ELR (cell line): ENCODE results near the gene VPS26C.
A peak's percentile ranks its signal among the peaks of the same experiment; 100 is the strongest.
"Not testable (repeated sequence)": the region's sequence is repeated elsewhere in the genome, so short reads cannot be mapped to it uniquely, and the experiment has no call there.

Source experiments
- DNase-seq: peaks from one replicate; pipeline ENCODE4 v3.0.0-alpha.2; 2015; ENCODE audit warnings: low read depth

Gene VPS26C

GRCh38 chr21:37230632-37231248, 36.4 kb downstream of the VPS26C start:
- DNase-seq: no peak

DNA sequence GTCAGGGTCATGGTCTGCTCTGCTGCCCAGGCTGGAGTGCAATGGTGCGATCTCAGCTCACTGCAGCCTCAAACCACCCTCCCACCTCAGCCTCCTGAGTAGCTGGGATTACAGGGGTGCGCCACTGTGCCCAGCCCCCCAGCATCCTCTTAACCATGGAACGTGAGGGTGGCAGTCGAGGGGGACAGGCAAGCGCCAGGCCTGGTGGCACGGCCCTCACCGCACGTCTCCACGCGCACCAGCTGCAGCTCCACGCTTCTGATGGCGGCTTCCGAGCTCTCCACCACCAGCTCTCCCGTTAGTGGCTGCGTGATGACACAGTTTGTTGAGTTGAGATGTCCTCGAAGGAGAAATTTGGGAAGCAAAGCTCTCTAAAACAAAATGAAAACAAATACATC, 39.1 kb downstream of the VPS26C start:
- no peak for DNase-seq

DNA sequence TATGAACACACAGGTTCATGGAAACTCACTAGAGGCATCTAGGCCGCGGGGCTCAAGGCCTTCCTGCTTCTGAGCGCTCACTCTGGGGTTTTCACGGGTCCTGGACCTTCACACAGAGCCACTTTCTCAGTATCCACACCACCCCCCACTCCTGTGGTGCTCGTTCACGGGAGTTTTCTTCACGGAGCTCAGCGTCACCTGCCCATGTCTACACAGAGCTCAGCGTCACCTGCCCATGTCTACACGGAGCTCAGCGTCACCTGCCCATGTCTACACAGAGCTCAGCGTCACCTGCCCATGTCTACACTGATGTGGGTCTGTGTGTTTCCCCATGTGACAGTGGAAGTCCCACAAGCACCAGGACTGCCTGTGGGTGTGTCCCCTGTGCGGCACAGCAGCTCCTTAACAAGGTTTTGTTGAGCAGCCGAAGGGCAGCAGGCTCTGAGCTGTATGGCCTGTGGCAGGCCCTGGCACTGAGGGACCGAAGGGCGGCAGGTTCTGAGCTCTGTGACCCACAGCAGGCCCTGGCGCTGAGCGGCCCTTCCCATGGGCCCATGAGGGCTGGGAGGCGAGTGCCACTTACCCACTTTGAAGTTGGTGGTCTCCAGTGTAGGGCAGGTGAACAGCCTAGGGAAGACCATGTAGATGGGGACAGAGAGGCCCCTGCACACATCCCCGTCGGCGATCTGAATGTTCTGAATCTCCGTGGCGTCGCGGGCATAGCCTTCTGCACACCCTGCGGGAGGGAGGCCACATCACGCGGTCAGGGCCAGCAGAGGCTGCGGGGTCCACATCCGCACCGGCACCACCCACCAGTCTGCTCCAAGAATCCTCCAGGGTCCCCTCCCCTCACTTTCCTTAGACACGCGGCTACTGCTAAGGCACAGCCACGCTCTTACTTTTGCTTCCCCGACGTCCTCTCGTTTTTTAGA, 39.8 kb downstream of the VPS26C start:
- DNase-seq: no peak

DNA sequence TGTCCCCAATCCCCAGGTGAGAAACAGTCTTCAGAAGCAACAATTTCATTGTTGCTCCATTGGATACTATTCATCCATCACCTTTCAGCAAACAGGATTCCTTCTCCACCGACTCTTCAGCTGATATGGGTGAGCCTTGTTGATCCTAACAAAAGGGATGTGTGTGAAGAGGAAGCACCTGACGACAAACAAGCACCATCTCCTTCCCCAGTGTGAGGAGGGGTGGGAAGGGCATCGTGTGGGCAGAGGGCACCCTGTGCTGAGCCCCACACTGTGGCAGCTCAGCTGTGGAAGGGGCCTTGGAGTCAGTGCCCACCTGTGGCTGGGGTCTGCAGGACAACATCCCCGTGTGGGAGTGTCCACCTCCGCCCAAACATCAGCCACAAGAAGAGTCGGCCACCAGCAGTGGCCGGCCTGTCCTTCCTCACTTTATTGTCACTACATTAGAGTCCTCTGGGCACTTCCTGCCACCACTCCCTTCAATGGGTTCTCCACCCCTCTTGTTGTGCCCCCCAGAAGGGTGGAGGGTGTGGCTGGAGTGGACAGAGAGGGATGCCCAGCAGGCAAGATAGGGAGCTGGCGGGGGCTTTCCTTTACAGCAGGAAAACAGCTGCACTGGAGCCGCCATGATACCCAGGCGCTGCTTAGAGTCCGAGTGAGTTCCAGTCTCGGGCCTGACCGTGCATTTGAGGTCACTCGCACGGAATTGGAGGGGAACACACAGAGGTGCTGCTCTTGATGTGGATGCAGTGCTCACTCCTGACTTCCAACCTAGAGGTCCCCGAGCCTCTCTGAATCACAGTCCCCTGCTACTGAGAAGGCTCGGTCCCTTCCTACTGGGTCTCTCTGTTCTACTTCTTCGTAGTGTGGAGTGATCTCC, 40.9 kb downstream of the VPS26C start:
- no peak for DNase-seq

DNA sequence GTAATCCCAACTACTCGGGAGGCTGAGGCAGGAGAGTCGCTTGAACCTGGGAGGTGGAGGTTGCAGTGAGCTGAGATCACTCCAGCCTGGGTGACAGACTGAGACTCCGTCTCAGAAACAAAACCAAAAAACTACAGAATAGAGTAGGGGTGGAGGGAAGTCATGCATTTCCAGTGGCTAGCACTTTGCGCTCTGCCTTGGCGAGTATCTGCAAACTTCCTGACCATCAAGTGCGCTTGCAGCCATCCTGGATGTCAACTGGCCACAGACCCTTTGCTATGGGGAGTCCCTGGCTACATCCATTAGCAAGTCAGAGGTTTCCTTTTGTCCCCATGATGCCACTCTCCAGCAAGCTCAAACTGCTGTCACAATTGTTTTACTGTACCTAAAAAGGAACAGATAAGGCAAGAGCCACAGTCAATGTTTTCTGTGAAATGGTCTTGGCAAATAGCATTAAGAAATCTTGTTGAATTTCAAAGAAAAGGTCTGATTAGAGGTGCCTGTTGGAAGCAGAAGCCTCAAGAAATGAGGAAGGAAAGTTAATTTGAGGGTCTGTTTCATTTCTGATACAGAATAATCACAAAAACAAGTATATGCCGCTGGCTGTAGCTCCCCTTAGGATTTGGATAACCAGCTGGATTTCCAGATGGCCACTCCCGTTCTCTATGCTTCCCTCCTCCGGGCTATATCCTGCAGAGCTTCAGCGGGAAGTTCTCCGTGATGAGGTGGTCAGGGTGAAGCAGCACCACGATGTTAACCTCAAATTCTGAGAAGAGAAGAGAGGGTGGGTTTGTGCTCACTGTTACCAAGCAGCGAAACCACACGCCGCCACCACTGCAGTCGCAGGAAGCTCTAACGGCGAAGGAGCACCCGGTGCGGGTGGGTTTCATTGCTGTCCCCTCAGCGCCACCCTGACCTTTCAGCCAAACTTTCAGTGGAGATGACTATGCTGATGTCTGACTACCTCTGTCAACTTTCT, 42.0 kb downstream of the VPS26C start:
- DNase-seq: no peak

GRCh38 chr21:37223804-37224345, 43.3 kb downstream of the VPS26C start:
- no peak for DNase-seq

- DNase-seq: not testable (repeated sequence)
Measured at GRCh38 chr21:37222248-37222647, 44.9 kb downstream of the VPS26C start.

DNA sequence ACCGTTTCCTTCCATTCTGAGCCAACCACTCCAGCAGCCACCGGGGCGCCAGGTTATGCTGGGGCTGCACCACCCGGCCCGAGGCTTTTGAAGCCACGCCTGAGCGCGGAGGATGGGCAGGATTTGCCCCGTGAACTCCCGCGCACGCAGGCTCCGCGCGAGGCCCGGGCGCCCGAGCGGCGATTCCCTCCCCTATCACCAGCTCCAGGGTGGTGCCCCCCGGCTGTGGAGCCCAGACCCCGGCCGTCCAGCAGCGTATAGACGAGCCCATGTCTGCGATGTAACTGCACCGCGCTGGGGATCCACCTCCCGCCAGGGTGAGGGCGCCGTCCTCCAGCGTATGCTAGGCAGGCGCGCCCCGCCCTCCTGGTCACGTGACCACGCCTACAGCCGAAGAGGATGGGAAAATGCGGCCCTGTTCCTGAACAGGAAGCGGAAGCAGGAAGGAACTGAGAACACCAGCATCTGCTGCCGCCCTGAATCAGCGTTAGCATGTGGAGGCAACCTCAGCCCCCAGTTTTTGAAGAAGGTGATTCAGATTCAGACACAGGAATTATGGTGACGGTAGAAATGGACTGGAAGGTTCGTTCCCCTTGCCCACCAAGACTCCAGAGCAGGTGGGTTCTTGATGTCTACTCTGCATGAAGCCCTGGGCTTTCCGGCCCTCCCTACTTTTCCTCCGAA, 46.0 kb downstream of the VPS26C start:
- peak; percentile 96 for DNase-seq

DNA sequence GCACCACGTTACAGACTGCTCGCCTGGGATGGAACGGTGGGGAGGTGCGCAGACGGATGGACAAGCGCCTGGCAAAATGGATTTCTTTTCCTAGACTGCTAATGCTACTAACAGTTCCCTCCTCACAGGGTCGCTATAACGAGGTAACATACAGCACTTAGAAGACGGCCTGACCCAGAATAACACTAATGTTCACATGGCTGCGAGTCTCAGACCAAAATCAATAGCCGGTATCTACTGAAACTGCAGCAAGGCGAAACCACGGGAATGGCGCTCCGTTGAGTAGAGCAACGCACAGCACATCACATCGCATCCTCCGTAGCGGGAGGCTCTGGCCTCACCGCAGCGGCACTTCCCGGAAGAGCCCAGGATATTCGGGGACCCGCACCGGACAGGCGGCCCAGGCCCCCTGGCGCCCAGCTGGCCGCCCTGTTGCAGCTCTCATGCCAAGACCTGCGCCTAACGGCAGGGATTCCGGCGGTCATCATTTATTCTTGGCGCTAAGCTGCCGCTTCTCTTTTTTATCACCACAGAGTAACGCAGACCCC, 46.6 kb downstream of the VPS26C start:
- peak; percentile 71 for DNase-seq

- peak; percentile 5 for DNase-seq
Measured at GRCh38 chr21:37219761-37220432, 47.2 kb downstream of the VPS26C start.

GRCh38 chr21:37214952-37215351, 52.2 kb downstream of the VPS26C start:
- DNase-seq: no peak

- DNase-seq: no peak
Measured at GRCh38 chr21:37210799-37211198, 56.3 kb downstream of the VPS26C start.

DNA sequence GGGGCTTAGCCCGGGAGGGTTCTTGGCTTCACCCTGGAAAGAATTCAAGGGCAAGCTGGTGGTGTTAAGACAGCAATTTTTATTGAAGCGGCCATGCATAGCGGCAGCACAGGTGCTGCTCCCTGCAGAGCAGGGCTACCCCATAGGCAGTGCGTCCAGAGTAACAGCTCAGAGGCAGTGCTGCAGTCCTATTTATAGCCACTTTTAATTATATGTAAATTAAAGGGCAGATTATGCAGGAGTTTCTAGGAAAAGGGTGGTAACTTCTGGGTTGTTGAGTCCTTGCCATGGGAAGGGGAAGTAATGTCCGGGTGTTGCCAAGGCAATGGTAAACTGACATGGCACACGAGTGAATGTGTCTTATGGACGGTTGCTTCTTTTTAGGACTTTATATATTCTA, 57.0 kb downstream of the VPS26C start:
- no peak for DNase-seq

DNA sequence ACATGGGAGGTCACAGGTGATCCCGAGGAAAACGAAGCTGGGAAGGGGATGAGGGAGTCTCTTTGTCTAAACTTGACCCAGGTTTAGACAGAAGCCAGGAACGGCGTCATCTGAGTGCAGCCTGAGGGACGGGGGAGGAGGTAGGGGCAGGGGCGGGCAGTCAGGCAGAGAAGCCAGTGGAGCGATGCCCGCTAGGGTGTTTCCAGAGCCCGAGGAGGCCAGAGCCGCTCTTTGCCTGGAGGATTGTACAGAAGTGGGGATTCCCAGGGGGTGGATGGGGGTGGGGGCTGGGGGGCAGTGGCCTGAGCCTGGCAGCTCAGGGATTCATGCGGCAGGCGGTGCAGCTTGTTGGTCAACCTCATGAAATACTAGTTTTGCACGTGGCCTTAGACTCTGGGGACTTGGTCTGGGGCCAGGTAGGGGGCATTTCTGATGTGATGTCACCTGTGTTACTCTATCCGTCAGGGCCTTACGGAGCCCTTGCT, 58.4 kb downstream of the VPS26C start:
- DNase-seq: no peak

GRCh38 chr21:37208056-37208721, 58.9 kb downstream of the VPS26C start:
- DNase-seq: no peak

DNA sequence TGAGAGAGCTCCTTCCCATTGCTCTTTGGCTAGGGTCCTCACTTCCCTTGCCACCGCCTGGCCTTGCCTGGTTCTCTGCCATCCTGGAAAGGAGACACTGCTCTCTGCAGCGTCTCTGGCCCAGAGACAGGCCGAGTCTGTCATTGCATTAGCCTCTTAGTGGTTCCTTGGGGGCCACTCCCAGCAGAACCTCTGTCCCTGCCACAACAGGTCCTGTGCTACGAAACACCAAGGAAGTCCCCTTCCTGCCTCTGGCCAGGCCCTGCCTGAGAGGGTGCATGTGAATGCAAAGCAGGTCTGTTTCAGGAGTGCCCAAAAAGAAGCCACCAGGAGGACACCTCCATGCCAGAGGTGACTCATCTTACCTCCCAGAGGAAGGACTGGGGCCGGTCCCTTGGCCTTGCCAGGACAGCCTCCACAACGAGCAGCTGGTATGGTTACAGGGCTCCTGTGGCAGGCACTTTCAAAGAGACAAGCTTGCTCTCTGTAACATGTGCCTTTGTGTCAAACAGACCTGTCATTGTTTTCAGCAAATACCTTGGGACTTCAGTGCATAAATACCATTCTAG, 59.6 kb downstream of the VPS26C start:
- no peak for DNase-seq

GRCh38 chr21:37206496-37206895, 60.6 kb downstream of the VPS26C start:
- DNase-seq: no peak

DNA sequence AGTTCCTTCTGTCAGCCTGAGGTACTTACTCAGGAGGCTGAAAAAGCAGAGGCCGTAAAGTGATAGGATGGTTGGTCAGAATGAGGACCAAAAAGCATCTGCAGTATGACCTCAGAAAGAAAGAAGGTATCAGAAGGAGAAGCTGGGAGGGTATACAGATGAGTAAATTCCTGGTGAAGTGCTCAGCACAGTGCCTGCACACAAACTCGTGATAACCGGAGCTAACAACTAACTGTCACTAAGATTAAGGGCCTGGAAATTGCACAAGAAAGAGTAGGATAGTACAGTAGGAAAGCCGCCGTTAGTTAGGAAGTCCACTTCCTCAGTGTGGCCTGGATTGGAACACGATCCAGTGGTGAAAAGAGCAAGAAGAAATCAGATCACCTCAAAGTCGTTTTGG, 62.6 kb downstream of the VPS26C start:
- peak; percentile 15 for DNase-seq
